CD1c-positive myeloid dendritic cell (primary cell): ENCODE data around the gene AHCY.
"Not testable (repeated sequence)": the region's sequence is repeated elsewhere in the genome, so short reads cannot be mapped to it uniquely, and the experiment has no call there.

ENCODE experiments used
- DNase-seq: peaks from one replicate; pipeline ENCODE4 v3.0.0-alpha.2; 2016; ENCODE audit errors: extremely low spot score

AHCY gene

DNA sequence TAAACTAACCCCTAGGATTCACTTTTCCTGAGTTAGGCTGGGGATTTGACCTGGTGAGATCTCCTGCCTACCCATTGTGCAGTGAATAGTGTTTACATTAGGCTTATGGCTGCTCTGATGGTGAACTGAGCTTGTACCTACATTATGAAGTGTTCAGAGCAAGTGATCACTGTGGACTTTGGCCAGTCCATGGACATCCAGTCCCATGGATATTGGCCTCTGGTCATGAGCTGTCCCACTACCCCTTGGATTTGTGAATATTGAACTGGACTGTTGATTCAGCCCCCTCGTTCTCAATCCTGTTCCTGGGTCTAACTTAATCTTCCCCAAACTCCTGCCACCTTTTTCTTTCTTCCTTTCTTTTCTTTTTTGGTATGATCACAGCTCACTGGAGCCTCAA, 48.2 kb downstream of the AHCY start:
- DNase-seq: no peak

DNA sequence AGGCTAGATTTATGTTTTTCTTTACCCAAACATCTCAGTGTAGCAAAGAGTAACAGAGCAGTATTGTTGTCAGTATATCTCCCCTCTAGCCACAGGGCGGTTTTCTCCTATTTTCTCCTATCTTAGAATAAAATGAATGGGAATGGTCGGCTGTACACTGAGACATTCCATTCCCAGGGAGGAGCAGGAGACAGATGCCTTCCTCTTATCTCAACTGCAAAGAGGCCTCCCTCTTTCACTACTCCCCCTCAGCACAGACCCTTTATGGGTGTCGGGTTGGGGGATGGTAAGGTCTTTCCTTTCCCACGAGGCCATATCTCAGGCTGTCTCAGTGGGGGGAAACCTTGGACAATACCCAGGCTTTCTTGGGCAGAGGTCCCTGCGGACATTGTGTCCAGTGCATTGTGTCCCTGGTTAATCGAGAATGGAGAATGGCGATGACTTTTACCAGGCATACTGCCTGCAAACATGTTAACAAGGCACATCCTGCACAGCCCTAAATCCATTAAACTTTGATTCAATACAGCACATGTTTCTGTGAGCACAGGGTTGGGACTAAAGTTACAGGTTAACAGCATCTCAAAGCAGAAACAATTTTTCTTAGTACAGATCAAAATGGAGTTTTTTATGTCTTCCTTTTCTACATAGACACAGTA, 50.6 kb downstream of the AHCY start:
- DNase-seq: not testable (repeated sequence)

DNA sequence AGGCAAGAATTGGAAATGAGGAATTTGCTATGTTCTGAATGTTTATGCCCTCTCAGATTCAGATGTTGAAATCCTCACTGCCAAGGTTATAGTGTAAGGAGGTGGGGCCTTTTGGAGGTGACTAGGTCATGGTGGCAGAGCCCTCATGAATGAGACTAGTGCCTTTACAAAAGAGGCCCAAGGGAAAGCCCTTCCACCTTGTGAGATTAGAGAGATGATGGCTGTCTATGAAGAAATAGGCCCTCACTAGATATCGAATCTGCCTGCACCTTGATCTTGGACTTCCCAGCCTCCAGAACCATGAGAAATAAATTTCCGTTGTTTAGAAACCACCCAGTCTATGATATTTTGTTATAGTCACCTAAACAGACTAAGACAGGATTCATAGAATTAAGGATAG, 51.5 kb downstream of the AHCY start:
- peak; percentile 26 for DNase-seq

GRCh38 chr20:34250005-34250404, 53.1 kb downstream of the AHCY start:
- no peak for DNase-seq

DNA sequence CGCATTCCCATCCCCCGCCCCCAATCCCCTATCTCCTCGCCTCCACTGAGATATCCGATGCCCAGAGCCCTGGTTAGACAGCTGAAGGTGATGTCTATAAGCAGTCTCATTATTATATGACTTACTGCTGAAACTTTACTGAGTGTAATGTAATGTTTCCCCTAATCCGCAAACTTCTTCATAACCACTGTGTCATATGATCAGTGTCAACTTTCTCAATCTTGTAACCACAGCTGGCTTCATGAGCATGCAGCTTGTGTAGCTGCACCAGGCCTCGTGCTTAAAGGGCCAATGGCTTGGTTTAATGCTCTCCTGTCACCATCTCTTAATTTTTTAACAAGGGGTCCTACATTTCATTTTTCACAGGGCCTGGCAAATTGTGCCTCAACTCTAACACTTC, 53.9 kb downstream of the AHCY start:
- DNase-seq: peak; percentile 88

- DNase-seq: no peak
Measured at GRCh38 chr20:34246126-34246626, 57.0 kb downstream of the AHCY start.

GRCh38 chr20:34243377-34243776, 59.8 kb downstream of the AHCY start:
- DNase-seq: no peak

- DNase-seq: no peak
Measured at GRCh38 chr20:34242879-34243278, 60.3 kb downstream of the AHCY start.

DNA sequence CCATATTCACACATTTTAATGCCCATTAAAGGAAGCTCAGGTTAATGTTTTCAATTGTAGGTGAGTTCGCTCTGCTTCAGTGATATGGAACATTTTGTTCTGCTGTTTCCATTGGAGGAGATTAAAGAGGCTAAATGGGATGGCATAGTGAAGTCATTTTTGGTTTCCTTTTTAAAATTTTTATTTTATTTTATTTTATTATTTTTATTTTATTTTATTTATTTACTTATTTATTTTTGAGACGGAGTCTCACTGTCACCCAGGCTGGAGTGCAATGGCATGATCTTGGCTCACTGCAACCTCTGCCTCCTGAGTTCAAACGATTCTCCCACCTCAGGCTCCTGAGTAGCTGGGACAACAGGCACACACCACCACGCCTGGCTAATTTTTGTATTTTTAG, 61.1 kb downstream of the AHCY start:
- not testable (repeated sequence) for DNase-seq

GRCh38 chr20:34240693-34241615, 62.2 kb downstream of the AHCY start, which contains the start of gene ASIP:
TSS of gene ASIP (plus strand) at chr20:34241423. CDS start at chr20:34260375, 18,952 bp downstream.
- DNase-seq: peak; percentile 32

DNA sequence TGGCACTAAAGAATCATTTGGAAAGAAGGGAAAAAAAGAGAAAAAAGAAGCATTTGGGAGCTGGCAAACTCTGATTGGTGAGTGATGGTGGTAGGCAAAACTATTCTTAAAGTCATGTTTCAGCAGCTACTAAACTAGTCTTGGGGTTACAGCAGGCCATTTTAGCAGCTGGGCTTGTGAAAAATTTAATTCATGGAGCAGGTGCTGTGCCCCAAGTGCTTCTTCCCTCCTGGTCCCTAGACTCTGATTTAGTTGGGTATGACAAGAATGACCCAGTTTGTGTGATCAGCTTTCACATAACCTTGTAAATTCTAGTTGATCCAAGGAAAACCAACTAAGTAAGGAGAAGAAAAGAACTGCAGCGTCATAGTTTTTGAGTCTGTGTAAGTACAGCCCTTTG, 63.0 kb downstream of the AHCY start:
- DNase-seq: no peak

GRCh38 chr20:34237942-34238341, 65.2 kb downstream of the AHCY start:
- no peak for DNase-seq

- no peak for DNase-seq
Measured at GRCh38 chr20:34235875-34236274, 67.3 kb downstream of the AHCY start.

DNA sequence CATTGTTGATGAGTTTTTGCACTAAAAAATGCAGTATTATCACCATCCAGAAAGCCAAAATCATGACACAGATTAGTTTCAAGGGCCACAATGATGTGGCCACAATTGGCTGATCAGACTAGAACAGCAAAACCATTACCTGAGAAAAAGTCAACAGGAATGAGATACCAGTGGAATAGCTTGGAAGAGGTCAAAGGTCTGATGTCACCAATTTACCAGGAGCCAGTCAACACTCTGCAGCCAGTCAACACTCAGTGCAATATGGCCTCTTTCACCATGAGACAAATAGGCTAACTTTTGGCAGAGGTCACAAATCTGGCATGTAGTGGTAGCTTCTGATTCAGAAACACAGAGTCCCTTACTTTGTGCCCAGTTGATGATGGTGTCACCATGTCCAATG, 69.5 kb downstream of the AHCY start:
- no peak for DNase-seq

GRCh38 chr20:34232494-34233087, 70.6 kb downstream of the AHCY start:
- DNase-seq: no peak

- DNase-seq: no peak
Measured at GRCh38 chr20:34231634-34232033, 71.5 kb downstream of the AHCY start.
